ENCODE data around the gene CTF1. TPM values are rescaled to one million over a fixed set of nuclear protein-coding genes. Genes with fewer than 3 reads are reported as not detected.

The CTF1 gene
- total RNA-seq: 0.68 and 1.2 TPM in 2 replicates

DNA sequence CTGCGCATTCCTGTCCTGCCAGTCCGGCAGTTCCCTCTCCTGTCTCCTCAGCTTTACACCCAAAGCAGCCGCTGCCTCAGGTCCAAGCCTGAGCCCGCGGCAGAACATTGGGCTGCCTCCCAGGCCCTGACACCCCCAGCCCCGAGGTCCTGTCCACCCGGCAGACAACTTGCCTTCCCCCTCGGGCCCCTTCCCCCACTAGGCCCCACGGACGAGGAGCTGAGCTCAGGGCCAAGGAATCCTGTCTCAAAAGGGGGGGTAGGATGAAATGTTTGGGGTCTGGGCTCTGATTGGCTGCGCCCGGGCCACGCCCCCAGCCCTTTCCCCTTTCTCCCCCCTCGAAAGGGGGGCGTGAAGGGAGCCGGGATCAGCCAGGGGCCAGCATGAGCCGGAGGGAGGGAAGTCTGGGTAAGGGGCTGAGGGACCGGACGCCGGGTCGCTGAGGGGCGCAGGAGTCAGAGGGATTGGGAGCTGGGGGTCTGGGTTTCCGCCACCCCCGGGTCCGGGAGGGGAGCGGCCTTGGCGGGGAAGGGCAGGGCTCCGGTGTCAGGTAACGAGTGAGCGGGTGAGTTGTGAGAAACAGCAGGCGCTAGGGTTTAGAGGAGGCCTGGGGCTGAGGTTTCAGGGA, at the start of gene CTF1:
Gene CTF1 (plus strand): TSS at position 354 of the 628 bp plus-strand sequence. CDS start 30 bp downstream, at position 384.

GRCh38 chr16:30893744-30894539, 2.5 kb upstream of the CTF1 start, which contains the start of gene BCL7C:
Gene BCL7C, minus strand, starts transcription at chr16:30894077. Its CDS starts 133 bp downstream, at chr16:30893944.

GRCh38 chr16:30923554-30924075, 27.2 kb downstream of the CTF1 start, which contains the start of gene FBXL19:
Gene FBXL19, plus strand, starts transcription at chr16:30923572. Its CDS starts 2,183 bp downstream, at chr16:30925755.

DNA sequence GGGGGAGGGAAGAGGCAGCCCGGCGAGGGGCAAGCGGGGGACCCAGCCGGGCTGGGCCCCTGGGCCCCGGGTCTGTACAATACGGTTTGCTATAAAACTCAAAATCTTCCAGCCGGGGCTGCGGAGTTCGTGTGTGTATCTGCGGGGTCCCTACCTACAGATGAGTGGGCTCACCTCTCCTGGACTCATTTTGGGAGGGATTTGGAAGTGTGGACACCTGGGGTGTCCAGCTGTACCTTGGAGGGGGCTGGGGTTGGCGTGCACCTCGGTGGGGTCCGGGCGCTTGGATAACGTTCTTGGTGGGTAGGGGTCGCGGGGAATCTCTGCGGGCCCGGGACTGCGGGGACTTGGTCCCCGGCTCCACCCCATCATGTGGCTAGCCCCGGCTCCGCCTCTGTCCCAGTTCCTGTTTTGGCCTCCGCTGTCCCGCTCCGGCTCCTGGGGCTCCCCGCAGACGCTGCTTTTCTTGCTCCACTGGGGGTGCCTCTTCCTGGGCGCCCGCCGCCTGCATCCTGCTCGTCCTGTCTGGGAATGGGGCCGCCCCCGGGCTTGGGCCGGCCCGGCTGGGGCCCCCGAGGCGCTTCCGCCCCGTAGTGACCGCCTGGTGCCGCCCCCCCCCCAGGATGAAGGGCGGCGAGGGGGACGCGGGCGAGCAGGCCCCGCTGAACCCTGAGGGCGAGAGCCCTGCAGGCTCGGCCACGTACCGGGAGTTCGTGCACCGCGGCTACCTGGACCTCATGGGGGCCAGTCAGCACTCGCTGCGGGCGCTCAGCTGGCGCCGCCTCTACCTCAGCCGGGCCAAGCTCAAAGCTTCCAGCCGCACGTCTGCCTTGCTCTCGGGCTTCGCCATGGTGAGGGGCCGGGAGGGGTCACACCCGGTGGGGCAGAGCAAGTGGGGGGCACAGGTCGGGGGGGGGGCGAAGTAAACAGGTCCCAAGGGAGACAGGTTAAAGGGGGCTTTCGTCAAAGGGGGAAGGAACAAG, 52.5 kb downstream of the CTF1 start, which contains the start of gene ORAI3:
Gene ORAI3 (plus strand): TSS at position 402 of the 983 bp plus-strand sequence. CDS start 222 bp downstream, at position 624.

Other genes starting within 250 kb of the CTF1 start
- gene PRR14, start 245.7 kb upstream of the CTF1 start, total RNA-seq: 7.9 and 10.5 TPM in 2 replicates
- 14.7 and 20.6 TPM in 2 replicates for gene FBRS, start 238.2 kb upstream of the CTF1 start, total RNA-seq
- 15.4 and 49.9 TPM in 2 replicates for gene SRCAP, start 197.4 kb upstream of the CTF1 start, total RNA-seq
- gene PHKG2, start 148.2 kb upstream of the CTF1 start, total RNA-seq: 12.0 and 15.7 TPM in 2 replicates
- gene CFAP119, start 134.6 kb upstream of the CTF1 start, total RNA-seq: 0.28 and 0.68 TPM in 2 replicates
- 51.6 and 73.9 TPM in 2 replicates for gene RNF40, start 134.3 kb upstream of the CTF1 start, total RNA-seq
- 6.2 and 12.6 TPM in 2 replicates for gene ZNF629, start 109.4 kb upstream of the CTF1 start, total RNA-seq
- 25.1 and 28.7 TPM in 2 replicates for gene BCL7C, start 2.5 kb upstream of the CTF1 start, total RNA-seq
- 17.4 and 21.7 TPM in 2 replicates for gene FBXL19, start 27.0 kb downstream of the CTF1 start, total RNA-seq
- gene ORAI3, start 52.5 kb downstream of the CTF1 start, total RNA-seq: 14.0 and 33.7 TPM in 2 replicates
- 1.4 and 6.9 TPM in 2 replicates for gene SETD1A, start 61.1 kb downstream of the CTF1 start, total RNA-seq
- 4.1 and 4.7 TPM in 2 replicates for gene HSD3B7, start 88.6 kb downstream of the CTF1 start, total RNA-seq
- under 0.01 and 0.07 TPM in 2 replicates for gene STX1B, start 114.0 kb downstream of the CTF1 start, total RNA-seq
- 12.0 and 24.3 TPM in 2 replicates for gene STX4, start 136.9 kb downstream of the CTF1 start, total RNA-seq
- gene ZNF668, start 177.6 kb downstream of the CTF1 start, total RNA-seq: 7.2 and 7.5 TPM in 2 replicates
- 11.3 and 19.6 TPM in 2 replicates for gene ZNF646, start 177.8 kb downstream of the CTF1 start, total RNA-seq
- gene PRSS53, start 192.3 kb downstream of the CTF1 start, total RNA-seq: 0.34 and 1.6 TPM in 2 replicates
- gene VKORC1, start 198.2 kb downstream of the CTF1 start, total RNA-seq: 27.0 and 29.0 TPM in 2 replicates
- gene BCKDK, start 211.8 kb downstream of the CTF1 start, total RNA-seq: 7.2 and 18.7 TPM in 2 replicates
- 36.2 and 45.3 TPM in 2 replicates for gene KAT8, start 221.1 kb downstream of the CTF1 start, total RNA-seq
- gene PRSS8, start 239.1 kb downstream of the CTF1 start, total RNA-seq: 31.1 and 54.2 TPM in 2 replicates

Measured in nasal cavity respiratory epithelium epithelial cell of viscerocranial mucosa (primary cell).